HG03575 (cell line): ENCODE results near the gene FAM98A.

Experiments
- ATAC-seq: cut with Tn5 transposase; IDR thresholded peaks from one replicate; pipeline ENCODE4 v1.9.1; 2021; ENCODE audit not compliant: unreplicated experiment, insufficient number of reproducible peaks, low FRiP score; ENCODE audit errors: extremely low read depth

FAM98A gene

GRCh38 chr2:33599175-33599942 is at the start of gene FAM98A:
FAM98A (minus strand) TSS chr2:33599299; CDS start chr2:33599221, 78 bp downstream.
- ATAC-seq, result peak; percentile 71

DNA sequence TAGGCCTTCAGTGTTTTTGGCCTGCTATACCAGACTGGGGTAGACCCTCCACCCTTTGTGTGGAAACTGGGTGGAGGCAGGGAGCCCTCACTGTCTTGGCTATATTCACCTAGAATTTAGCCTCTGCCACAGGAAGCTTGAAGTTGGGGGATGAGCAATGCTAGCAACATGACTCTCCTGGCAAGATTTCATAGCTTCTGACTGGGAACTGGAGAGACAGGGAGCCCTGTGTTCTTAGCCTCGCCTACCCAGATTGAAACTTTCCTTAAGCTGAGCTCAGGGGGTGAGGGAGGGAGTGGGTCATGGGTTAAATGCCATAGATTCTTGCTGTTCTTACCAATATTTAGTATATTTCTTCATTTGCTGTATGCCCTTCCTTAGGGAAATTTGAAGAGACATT is 46.8 kb upstream of the FAM98A start:
- no peak for ATAC-seq

DNA sequence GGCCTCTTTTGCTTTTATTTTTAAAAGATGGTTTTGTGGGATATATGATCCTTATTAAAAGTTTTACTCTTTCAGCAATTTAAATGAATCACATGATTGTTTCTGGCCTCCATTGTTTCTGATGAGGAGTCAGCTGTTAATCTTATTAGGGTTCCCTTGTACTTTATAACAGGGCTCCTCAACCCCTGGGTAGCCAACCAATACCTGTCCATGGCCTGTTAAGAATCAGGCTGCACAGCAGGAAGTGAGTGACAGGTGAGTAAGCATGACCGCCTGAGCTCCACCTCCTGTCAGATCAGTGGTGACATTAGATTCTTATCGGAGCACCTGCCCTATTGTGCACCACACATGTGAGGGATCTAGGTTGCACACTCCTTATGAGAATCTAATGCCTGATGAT is 45.1 kb upstream of the FAM98A start:
- no peak for ATAC-seq

- ATAC-seq, result no peak
Observed at GRCh38 chr2:33636001-33636400, 36.9 kb upstream of the FAM98A start.

DNA sequence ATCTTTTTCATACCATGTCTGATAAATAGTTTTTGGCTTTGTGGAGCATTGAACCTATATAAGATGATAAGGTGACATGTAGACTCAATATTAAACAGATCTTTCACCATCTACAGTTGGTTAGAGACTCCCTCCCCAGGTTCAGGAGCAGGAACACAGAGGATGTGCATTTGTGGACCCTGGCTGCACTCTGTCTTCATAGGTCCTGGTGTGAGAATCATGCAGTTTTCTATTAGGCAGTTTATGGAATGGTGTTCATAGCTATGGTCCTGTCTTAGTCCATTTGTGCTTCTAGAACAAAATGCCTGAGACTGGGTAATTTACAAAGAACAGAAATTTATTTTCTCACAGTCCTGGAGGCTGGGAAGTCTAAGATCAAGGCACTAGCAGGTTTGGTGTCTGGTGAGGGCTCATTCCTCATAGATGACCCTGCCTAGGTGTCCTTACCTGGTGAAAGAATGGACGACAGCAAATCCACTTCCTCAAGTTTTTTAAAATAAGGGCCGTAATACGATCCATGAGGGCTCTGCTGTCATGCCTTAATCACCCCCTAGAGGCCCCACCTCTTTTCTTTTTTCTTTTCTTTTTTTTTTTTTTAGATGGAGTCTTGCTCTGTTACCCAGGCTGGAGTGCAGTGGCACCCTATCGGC is 35.3 kb upstream of the FAM98A start:
- no peak for ATAC-seq

DNA sequence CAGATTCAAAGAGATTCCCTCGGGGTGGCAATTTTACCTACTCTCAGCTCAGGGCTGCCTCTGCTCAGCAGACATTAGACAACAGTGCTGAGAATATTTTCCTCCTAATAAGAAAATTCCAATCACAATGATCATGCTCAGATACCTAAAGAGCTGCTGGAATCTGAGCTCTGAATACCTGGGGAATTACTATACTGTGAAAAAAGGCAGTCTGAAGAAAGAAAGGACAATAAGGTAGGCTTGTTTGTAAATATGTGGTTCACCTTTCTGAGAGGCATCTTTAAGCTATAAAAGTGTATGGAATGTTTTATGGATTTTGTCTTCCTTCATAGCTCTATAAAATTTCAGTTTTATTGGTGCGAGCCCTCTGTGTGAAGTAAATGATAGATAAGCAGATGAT is 34.2 kb upstream of the FAM98A start:
- ATAC-seq, result no peak

DNA sequence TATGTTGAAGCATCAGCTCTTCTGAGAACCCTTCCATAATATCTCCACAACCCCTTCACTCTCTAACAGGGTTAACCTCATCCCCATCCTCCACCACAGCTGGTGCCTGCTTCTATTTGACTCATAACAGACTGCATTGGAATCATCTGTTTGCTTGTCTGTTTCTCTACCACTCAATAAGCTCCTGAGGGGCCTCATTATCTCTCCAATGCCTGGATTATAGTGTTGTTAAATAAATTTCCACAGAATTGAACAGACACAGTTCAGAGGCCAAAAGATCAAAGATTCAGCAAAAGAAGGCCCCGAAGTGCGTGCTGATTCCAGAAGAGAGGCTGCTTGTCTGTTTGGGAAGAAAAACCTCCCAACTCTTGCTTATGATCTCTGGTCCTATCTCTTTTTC is 33.7 kb upstream of the FAM98A start:
- ATAC-seq, result no peak

DNA sequence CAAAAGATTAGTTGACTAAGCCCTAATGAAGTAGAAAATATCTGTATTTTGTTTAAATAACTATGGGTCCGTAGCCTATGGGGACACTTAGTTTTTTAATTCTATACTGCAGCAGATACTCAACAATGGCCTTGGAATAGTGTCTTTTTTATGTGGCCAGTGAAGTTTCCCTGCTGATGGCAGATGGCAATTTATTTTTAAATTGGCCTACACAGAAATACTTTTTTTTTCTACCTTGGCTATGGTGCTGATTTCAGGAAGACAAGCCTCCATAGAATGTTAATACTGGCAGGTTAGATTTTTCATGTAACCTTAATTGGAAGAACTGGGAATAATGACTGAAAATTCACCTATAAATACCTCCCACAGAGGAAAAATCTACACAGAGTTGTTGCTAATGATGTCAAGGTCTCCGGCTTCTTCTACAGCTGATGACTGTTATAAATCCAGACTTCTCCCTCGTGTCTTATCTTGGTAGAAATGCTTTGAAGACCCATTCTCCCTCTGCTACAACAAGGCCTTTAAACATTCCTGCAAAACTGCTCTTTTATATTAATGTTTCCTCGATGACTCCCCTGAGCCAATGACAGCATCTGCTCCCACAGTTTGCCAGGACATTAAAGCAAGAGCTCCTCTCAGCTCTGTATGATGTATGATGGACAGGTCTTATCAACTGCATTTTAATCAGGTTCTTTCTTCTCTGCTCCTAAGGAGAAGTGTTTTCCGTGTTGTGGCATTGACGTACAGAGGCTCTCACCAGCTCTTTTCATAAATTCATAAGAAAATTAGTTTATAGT is 29.1 kb upstream of the FAM98A start:
- no peak for ATAC-seq

DNA sequence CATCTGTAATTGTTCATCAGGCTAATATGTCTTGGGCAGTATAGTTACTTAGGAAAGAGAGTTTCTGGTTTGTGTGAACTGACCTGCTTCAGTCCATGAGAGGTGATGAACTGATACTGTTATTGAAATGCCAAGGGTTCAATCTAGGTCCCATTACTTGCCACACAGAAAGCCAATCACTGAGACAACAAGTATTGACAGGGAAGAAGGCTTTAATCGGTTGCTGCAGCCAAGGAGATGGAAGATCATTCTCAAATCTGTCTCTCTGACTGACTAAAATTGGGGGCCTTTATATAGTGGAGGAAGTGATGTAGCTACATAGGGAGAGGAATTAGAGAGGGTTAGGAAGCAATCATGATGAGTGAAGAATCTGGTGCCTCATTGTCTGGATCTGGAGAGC is 19.9 kb upstream of the FAM98A start:
- no peak for ATAC-seq

GRCh38 chr2:33617989-33618388 is 18.9 kb upstream of the FAM98A start:
- ATAC-seq, result no peak

- ATAC-seq, result no peak
Observed at GRCh38 chr2:33617401-33617800, 18.3 kb upstream of the FAM98A start.

DNA sequence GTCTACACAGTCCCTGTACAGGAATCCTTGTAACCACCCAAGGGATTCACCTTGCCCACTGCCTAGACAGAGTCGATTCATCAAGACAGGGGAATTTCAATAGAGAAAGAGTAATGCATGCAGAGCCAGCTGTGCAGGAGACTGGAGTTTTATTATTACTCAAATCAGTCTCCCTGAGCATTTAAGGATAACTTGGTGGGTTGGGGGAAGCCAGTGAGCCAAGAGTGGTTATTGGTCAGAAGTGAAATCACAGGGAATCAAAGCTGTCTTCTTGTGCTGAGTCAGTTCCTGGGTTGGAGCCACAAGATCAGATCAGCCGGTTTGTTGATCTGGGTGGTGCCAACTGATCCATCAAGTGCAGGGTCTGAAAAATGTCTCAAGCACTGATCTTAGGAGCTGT is 17.8 kb upstream of the FAM98A start:
- no peak for ATAC-seq

- no peak for ATAC-seq
Observed at GRCh38 chr2:33614190-33614589, 15.1 kb upstream of the FAM98A start.

GRCh38 chr2:33607905-33608304 is 8.8 kb upstream of the FAM98A start:
- no peak for ATAC-seq

- no peak for ATAC-seq
Observed at GRCh38 chr2:33607251-33607721, 8.2 kb upstream of the FAM98A start.

DNA sequence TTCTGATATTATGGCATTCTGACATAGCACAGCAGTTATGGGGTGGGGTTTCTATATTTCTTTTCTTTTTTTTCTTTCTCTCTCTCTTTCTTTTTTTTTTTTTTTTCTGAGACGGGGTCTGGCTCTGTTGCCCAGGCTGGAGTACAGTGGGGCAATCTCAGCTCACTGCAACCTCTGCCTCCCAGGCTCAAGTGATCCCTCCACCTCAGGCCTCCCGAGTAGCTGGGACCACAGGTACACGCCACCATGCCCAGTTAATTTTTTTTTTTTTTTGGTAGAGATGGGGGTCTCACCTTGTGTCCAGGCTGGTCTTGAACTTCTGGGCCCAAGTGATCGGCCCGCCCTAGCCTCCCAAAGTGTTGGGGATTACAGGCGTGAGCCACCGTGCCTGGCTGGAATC is 7.5 kb upstream of the FAM98A start:
- no peak for ATAC-seq

GRCh38 chr2:33606100-33606499 is 7.0 kb upstream of the FAM98A start:
- ATAC-seq, result no peak

DNA sequence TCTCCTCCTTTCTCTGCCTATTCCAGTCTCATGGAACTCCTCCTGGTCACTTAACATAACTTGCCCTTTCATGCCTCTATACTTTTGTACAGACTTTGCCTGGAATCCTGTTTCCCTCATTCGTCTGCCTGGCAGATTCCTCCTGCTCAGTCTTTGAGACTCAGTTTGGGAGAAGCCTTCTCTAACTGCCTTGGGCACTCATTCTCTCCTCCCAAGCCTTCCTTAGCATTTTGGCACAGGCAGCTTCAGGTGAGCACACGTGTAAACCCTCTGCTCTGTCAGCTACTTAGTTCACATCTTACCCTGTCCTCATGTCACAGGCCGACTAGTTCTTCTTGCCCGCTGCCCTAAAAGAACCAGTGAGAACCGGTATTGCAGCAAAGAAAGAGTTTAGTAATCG is 6.0 kb upstream of the FAM98A start:
- ATAC-seq, result no peak

DNA sequence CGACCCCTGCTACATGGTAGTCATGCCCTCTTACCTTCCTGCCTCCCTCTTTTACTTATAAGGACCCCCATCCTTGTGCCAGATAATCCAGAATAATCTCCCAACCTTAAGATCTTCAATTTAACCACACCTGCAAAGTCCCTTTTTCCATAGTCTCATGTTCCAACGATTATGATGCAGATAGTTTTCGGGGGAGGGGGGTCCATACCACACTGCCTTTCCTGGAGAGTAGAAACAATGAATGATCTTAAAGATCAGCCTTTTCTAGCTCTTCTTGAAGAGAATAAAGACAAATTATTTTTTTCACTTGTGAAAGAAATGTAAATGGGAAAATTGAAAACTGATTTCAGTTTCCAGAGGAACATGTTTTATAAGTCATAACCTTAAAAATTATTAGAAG is 4.3 kb upstream of the FAM98A start:
- no peak for ATAC-seq
